H9 (cell line): ENCODE results near the gene FAM53B. TPM values are rescaled to one million over a fixed set of nuclear protein-coding genes. Genes with fewer than 3 reads are reported as not detected.

Source experiments
- DNase-seq: peaks from one replicate; pipeline ENCODE4 v3.0.0-alpha.2; 2017
- H2AFZ ChIP-seq: one replicate; pipeline ENCODE4 v1.6.1; 2013; ENCODE audit warnings: mild to moderate bottlenecking, low read length, control low read depth, moderate library complexity
- H2AK5ac ChIP-seq: 2 replicates; pipeline ENCODE4 v1.6.1; 2013; ENCODE audit warnings: low read length, control low read depth, mixed read lengths; ENCODE audit not compliant: insufficient read length
- H2BK120ac ChIP-seq: one replicate; pipeline ENCODE4 v1.6.1; 2013; ENCODE audit warnings: low read depth, mild to moderate bottlenecking, low read length, control low read depth, inconsistent platforms; ENCODE audit not compliant: poor library complexity, severe bottlenecking
- H2BK12ac ChIP-seq: 2 replicates; pipeline ENCODE4 v1.6.1; 2013; ENCODE audit warnings: low read length, control low read depth, mixed read lengths, low read depth; ENCODE audit not compliant: insufficient read length
- H2BK15ac ChIP-seq: 2 replicates; pipeline ENCODE4 v1.6.1; 2013; ENCODE audit warnings: low read depth, low read length, control low read depth
- H2BK20ac ChIP-seq: one replicate; pipeline ENCODE4 v1.6.1; 2013; ENCODE audit warnings: low read depth, mild to moderate bottlenecking, low read length, control low read depth, inconsistent platforms; ENCODE audit not compliant: poor library complexity, severe bottlenecking
- H2BK5ac ChIP-seq: 2 replicates; pipeline ENCODE4 v1.6.1; 2013; ENCODE audit warnings: low read length, control low read depth, mixed read lengths; ENCODE audit not compliant: insufficient read length
- H3K14ac ChIP-seq: 2 replicates; pipeline ENCODE4 v1.6.1; 2013; ENCODE audit warnings: low read length, control low read depth; ENCODE audit not compliant: insufficient read depth
- H3K18ac ChIP-seq: 2 replicates; pipeline ENCODE4 v1.6.1; 2013; ENCODE audit warnings: low read depth, mild to moderate bottlenecking, mixed read lengths, low read length, control low read depth; ENCODE audit not compliant: insufficient read length
- H3K23ac ChIP-seq: 2 replicates; pipeline ENCODE4 v1.6.1; 2013; ENCODE audit warnings: low read length, control low read depth, mixed read lengths, low read depth; ENCODE audit not compliant: insufficient read length
- H3K23me2 ChIP-seq: 2 replicates; pipeline ENCODE4 v1.6.1; 2013; ENCODE audit warnings: low read depth, mild to moderate bottlenecking, mixed read lengths, low read length, control low read depth; ENCODE audit not compliant: insufficient read length, poor library complexity, severe bottlenecking
- H3K27ac ChIP-seq: 2 replicates; pipeline ENCODE4 v1.5.1; 2013; ENCODE audit warnings: low read length, control low read depth, mixed read lengths, low read depth; ENCODE audit not compliant: insufficient read length
- H3K27me3 ChIP-seq: 2 replicates; pipeline ENCODE4 v1.6.1; 2013; ENCODE audit warnings: low read length, control low read depth, inconsistent platforms; ENCODE audit not compliant: insufficient read depth
- H3K4ac ChIP-seq: 2 replicates; pipeline ENCODE4 v1.6.1; 2013; ENCODE audit warnings: low read depth, mild to moderate bottlenecking, control low read depth, inconsistent platforms, low read length, moderate library complexity
- H3K4me1 ChIP-seq: 2 replicates; pipeline ENCODE4 v1.6.1; 2013; ENCODE audit warnings: low read length, control low read depth, inconsistent platforms; ENCODE audit not compliant: insufficient read depth
- H3K4me2 ChIP-seq: 2 replicates; pipeline ENCODE4 v1.6.1; 2013; ENCODE audit warnings: low read length, control low read depth, mixed read lengths; ENCODE audit not compliant: insufficient read length, insufficient read depth
- H3K56ac ChIP-seq: 2 replicates; pipeline ENCODE4 v1.6.1; 2013; ENCODE audit warnings: low read depth, mild to moderate bottlenecking, mixed read lengths, low read length, control low read depth; ENCODE audit not compliant: insufficient read length
- H3K79me1 ChIP-seq: 2 replicates; pipeline ENCODE4 v1.6.1; 2013; ENCODE audit warnings: low read depth, mild to moderate bottlenecking, moderate library complexity, low read length, control low read depth, inconsistent platforms; ENCODE audit not compliant: insufficient read depth, poor library complexity, severe bottlenecking
- H3K79me2 ChIP-seq: 2 replicates; pipeline ENCODE4 v1.6.1; 2013; ENCODE audit warnings: low read length, control low read depth, inconsistent platforms; ENCODE audit not compliant: insufficient read depth
- H3K9ac ChIP-seq: 2 replicates; pipeline ENCODE4 v1.6.1; 2013; ENCODE audit warnings: low read length, control low read depth, mixed read lengths; ENCODE audit not compliant: insufficient read length; ENCODE audit errors: extremely low read depth
- H3K9me3 ChIP-seq: one replicate; pipeline ENCODE4 v1.6.1; 2013; ENCODE audit warnings: low read depth, low read length, inconsistent platforms; ENCODE audit not compliant: control insufficient read depth
- H3T11ph ChIP-seq: one replicate; pipeline ENCODE4 v1.6.1; 2013; ENCODE audit warnings: mild to moderate bottlenecking, low read length, control low read depth, inconsistent platforms
- H4K20me1 ChIP-seq: one replicate; pipeline ENCODE4 v1.6.1; 2013; ENCODE audit not compliant: control insufficient read depth, insufficient read length, insufficient read depth
- H4K5ac ChIP-seq: 2 replicates; pipeline ENCODE4 v1.6.1; 2013; ENCODE audit warnings: low read depth, mild to moderate bottlenecking, mixed read lengths, low read length, control low read depth; ENCODE audit not compliant: insufficient read length
- H4K8ac ChIP-seq: replicated peaks from 2 replicates; pipeline ENCODE4 v1.6.1; 2013; ENCODE audit warnings: low read length, control low read depth, mixed read lengths, low read depth; ENCODE audit not compliant: insufficient read length
- H4K91ac ChIP-seq: 2 replicates; pipeline ENCODE4 v1.6.1; 2013; ENCODE audit warnings: low read depth, mild to moderate bottlenecking, moderate library complexity, mixed read lengths, low read length, control low read depth; ENCODE audit not compliant: insufficient read length
- H3K27ac Mint-ChIP-seq, 3 experiments: 2 replicates in 2 of 3; 3 replicates in 1 of 3; pipeline ENCODE4 v1.8.0; 2020 to 2021; ENCODE audit warnings: mixed read lengths in 3 of 3, mild to moderate bottlenecking in 1 of 3, moderate library complexity in 1 of 3
- H3K27me3 Mint-ChIP-seq: 2 replicates; pipeline ENCODE4 v1.8.0; 2021; ENCODE audit warnings: low read depth, mild to moderate bottlenecking, moderate library complexity, mixed read lengths
- H3K36me3 Mint-ChIP-seq, 3 experiments: 2 replicates in 2 of 3; 3 replicates in 1 of 3; pipeline ENCODE4 v1.8.0; 2020 to 2021; ENCODE audit warnings: low read depth in 3 of 3, mixed read lengths in 3 of 3; ENCODE audit not compliant: insufficient read depth in 1 of 3
- H3K4me1 Mint-ChIP-seq, 2 experiments: 2 replicates each; pipeline ENCODE4 v1.8.0; 2020; ENCODE audit warnings: mixed read lengths in 2 of 2
- H3K4me3 Mint-ChIP-seq, 2 experiments: 2 replicates in 1 of 2; 3 replicates in 1 of 2; pipeline ENCODE4 v1.8.0; 2020 to 2021; ENCODE audit warnings: mild to moderate bottlenecking in 2 of 2, mixed read lengths in 2 of 2, moderate library complexity in 1 of 2
- H3K9me3 Mint-ChIP-seq, 2 experiments: 2 replicates in 1 of 2; 3 replicates in 1 of 2; pipeline ENCODE4 v1.8.0; 2020; ENCODE audit warnings: mild to moderate bottlenecking in 2 of 2, mixed read lengths in 2 of 2, moderate library complexity in 1 of 2
- WGBS: extraction: QIAGEN DNeasy Blood & Tissue Kit; methylation state at CpG from one replicate; pipeline ENCODE4 v1.1.7; 2013; ENCODE audit warnings: missing lambda C conversion rate, low lambda C conversion rate, mixed read lengths; ENCODE audit not compliant: insufficient read length; ENCODE audit errors: extremely low coverage; 5-methylcytosine and 5-hydroxymethylcytosine counted together
- total RNA-seq: library from RNA; stranded (reverse); gene quantifications from 2 replicates; pipeline ENCODE4 v1.2.1, GENCODE V29; 2021
- TF ChIP-seq, protein P1 (sequence below): fragments of 200-600 bp; sonication (generic); conservative IDR thresholded peaks from 3 replicates; pipeline ENCODE4 v1.8.0; 2021; ENCODE audit warnings: antibody characterized with exemption, mild to moderate bottlenecking

FAM53B gene
- total RNA-seq, 1 experiment from 2014 or later: 11.5 TPM

- Histone ChIP-seq H2BK5ac (no peak overlapping the region), H2AK5ac (no peak overlapping the region), H3K56ac (no peak overlapping the region), H4K8ac (no peak overlapping the region), H3K4ac (no peak overlapping the region), H2BK20ac (no peak overlapping the region), H2BK12ac (no peak overlapping the region), H2BK15ac (no peak overlapping the region), H3K27me3 (peaks cover 6% of the 10 kb centered on the region; the same call in 1 of the 2 replicates), H3K4me1 (peaks cover 12% of the 10 kb centered on the region; the same call in 1 of the 2 replicates), H3K14ac (no peak overlapping the region), H3K23me2 (peaks cover 9% of the 10 kb centered on the region), H2AFZ (no peak overlapping the region), H3K79me1 (no peaks in the 10 kb centered on the region), H3T11ph (no peak overlapping the region), H3K4me2 (no peak overlapping the region), H2BK120ac (no peak overlapping the region), H3K27ac (no peak overlapping the region), H4K20me1 (no peaks in the 10 kb centered on the region), H4K91ac (no peak overlapping the region), H3K79me2 (no peaks in the 10 kb centered on the region), H3K23ac (no peak overlapping the region), H4K5ac (no peak overlapping the region), H3K9me3 (no peaks in the 10 kb centered on the region), H3K9ac (no peak overlapping the region), H3K18ac (no peak overlapping the region)
- Mint-ChIP-seq H3K4me3 (peak overlapping the region; percentile 64 to 83), H3K4me1 (peaks cover 35 to 36% of the 10 kb centered on the region in 2 experiments), H3K27me3 (peaks cover 32% of the 10 kb centered on the region), H3K27ac (no peak overlapping the region), H3K36me3 (peaks cover 0 to 5% (median 3%) of the 10 kb centered on the region in 3 experiments), H3K9me3 (no peaks in the 10 kb centered on the region)
- TF ChIP-seq, protein P1, sequence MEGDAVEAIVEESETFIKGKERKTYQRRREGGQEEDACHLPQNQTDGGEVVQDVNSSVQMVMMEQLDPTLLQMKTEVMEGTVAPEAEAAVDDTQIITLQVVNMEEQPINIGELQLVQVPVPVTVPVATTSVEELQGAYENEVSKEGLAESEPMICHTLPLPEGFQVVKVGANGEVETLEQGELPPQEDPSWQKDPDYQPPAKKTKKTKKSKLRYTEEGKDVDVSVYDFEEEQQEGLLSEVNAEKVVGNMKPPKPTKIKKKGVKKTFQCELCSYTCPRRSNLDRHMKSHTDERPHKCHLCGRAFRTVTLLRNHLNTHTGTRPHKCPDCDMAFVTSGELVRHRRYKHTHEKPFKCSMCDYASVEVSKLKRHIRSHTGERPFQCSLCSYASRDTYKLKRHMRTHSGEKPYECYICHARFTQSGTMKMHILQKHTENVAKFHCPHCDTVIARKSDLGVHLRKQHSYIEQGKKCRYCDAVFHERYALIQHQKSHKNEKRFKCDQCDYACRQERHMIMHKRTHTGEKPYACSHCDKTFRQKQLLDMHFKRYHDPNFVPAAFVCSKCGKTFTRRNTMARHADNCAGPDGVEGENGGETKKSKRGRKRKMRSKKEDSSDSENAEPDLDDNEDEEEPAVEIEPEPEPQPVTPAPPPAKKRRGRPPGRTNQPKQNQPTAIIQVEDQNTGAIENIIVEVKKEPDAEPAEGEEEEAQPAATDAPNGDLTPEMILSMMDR: no peak
- WGBS: no CpG with 5 or more reads among the region's 4 CpGs
- DNase-seq: no peak
These were observed 1.1 kb upstream of the FAM53B start for GRCh38 chr10:124745252-124745651.
